MM.1S (cell line): Measurements from ENCODE around the gene SPATA17.

ENCODE experiments used
- DNase-seq: peaks from one replicate; pipeline ENCODE4 v3.0.0-alpha.2; 2015
- H2AFZ ChIP-seq: fragments of 300-600 bp; sonication (generic); 2 replicates; pipeline ENCODE4 v1.6.0; 2016; ENCODE audit warnings: antibody characterized with exemption, low read length
- H3F3A ChIP-seq: fragments of 300-600 bp; sonication (generic); 2 replicates; pipeline ENCODE4 v1.6.1; 2016; ENCODE audit warnings: mild to moderate bottlenecking, antibody characterized with exemption, low read length, moderate library complexity, mixed read lengths; ENCODE audit not compliant: insufficient read depth
- H3K27ac ChIP-seq: fragments of 300-600 bp; sonication (generic); 2 replicates; pipeline ENCODE4 v1.5.1; 2016; ENCODE audit warnings: mild to moderate bottlenecking, low read length
- H3K27me3 ChIP-seq: fragments of 300-600 bp; sonication (generic); replicated peaks from 2 replicates; pipeline ENCODE4 v1.6.0; 2016; ENCODE audit warnings: low read length; ENCODE audit not compliant: insufficient read depth
- H3K36me3 ChIP-seq: fragments of 300-600 bp; sonication (generic); replicated peaks from 2 replicates; pipeline ENCODE4 v1.6.1; 2016; ENCODE audit warnings: mild to moderate bottlenecking, low read length, mixed read lengths; ENCODE audit not compliant: insufficient read depth
- H3K4me1 ChIP-seq: fragments of 300-600 bp; sonication (generic); 2 replicates; pipeline ENCODE4 v1.6.1; 2016; ENCODE audit warnings: low read length, mixed read lengths
- H3K4me2 ChIP-seq: fragments of 300-600 bp; sonication (generic); 2 replicates; pipeline ENCODE4 v1.6.0; 2016; ENCODE audit warnings: low read depth, low read length
- H3K4me3 ChIP-seq: fragments of 300-600 bp; sonication (generic); 2 replicates; pipeline ENCODE4 v1.5.1; 2016; ENCODE audit warnings: low read length, mixed read lengths
- H3K79me2 ChIP-seq: fragments of 300-600 bp; sonication (generic); 2 replicates; pipeline ENCODE4 v1.6.1; 2016; ENCODE audit warnings: mixed run types, low read length, mixed read lengths
- H3K9ac ChIP-seq: fragments of 300-600 bp; sonication (generic); 2 replicates; pipeline ENCODE4 v1.6.1; 2016; ENCODE audit warnings: low read length, mixed read lengths
- H3K9me2 ChIP-seq: fragments of 300-600 bp; sonication (generic); replicated peaks from 2 replicates; pipeline ENCODE4 v1.6.1; 2016; ENCODE audit warnings: mild to moderate bottlenecking, low read length, mixed read lengths; ENCODE audit not compliant: insufficient read depth
- H3K9me3 ChIP-seq: fragments of 300-600 bp; sonication (generic); replicated peaks from 2 replicates; pipeline ENCODE4 v1.6.1; 2016; ENCODE audit warnings: mild to moderate bottlenecking, low read length, mixed read lengths; ENCODE audit not compliant: insufficient read depth
- H4K20me1 ChIP-seq: fragments of 300-600 bp; sonication (generic); 2 replicates; pipeline ENCODE4 v1.6.1; 2016; ENCODE audit warnings: mild to moderate bottlenecking, low read length, moderate library complexity, mixed read lengths; ENCODE audit not compliant: insufficient read depth
- CTCF ChIP-seq: fragments of 300-600 bp; sonication (generic); IDR thresholded peaks from 2 replicates; pipeline ENCODE4 v1.5.1; 2016; ENCODE audit warnings: antibody characterized with exemption, low read length, mixed read lengths
- EZH2 ChIP-seq: fragments of 300-600 bp; sonication (generic); optimal IDR thresholded peaks from 2 replicates; pipeline ENCODE3; 2017; ENCODE audit warnings: low read depth, mild to moderate bottlenecking, antibody characterized with exemption, low read length, mixed read lengths
- EZH2phosphoT487 ChIP-seq: fragments of 300-600 bp; sonication (generic); IDR thresholded peaks from 2 replicates; pipeline ENCODE4 v1.6.1; 2018; ENCODE audit warnings: antibody characterized with exemption, low read length

SPATA17 gene

GRCh38 chr1:217910791-217911320 is 279.7 kb downstream of the SPATA17 start:
- Histone ChIP-seq H3K9me2 (no peaks in the 10 kb centered on the region), H3K9ac (no peak overlapping the region), H3K4me3 (no peak overlapping the region), H3K9me3 (no peaks in the 10 kb centered on the region), H3K79me2 (no peaks in the 10 kb centered on the region), H3K36me3 (no peaks in the 10 kb centered on the region), H4K20me1 (no peaks in the 10 kb centered on the region), H2AFZ (no peak overlapping the region), H3K4me2 (no peak overlapping the region), H3K4me1 (no peaks in the 10 kb centered on the region), H3K27me3 (no peaks in the 10 kb centered on the region), H3F3A (no peaks in the 10 kb centered on the region), H3K27ac (no peak overlapping the region)
- DNase-seq, result no peak
- TF ChIP-seq CTCF, result no peak
- no peak for TF ChIP-seq EZH2phosphoT487
- no peak for TF ChIP-seq EZH2

GRCh38 chr1:217911908-217912307 is 280.8 kb downstream of the SPATA17 start:
- Histone ChIP-seq H3K4me3 (no peak overlapping the region), H3K4me1 (no peaks in the 10 kb centered on the region), H3K27ac (no peak overlapping the region), H3F3A (no peaks in the 10 kb centered on the region), H3K9me3 (no peaks in the 10 kb centered on the region), H3K9ac (no peak overlapping the region), H3K36me3 (no peaks in the 10 kb centered on the region), H3K79me2 (no peaks in the 10 kb centered on the region), H2AFZ (no peak overlapping the region), H3K9me2 (no peaks in the 10 kb centered on the region), H3K27me3 (no peaks in the 10 kb centered on the region), H4K20me1 (no peaks in the 10 kb centered on the region), H3K4me2 (no peak overlapping the region)
- TF ChIP-seq CTCF (peak; percentile 12), EZH2phosphoT487 (no peak)
- DNase-seq, result no peak

GRCh38 chr1:217917281-217917887 is 286.2 kb downstream of the SPATA17 start:
- no peaks in the 10 kb centered on the region for H3F3A ChIP-seq
- DNase-seq, result no peak

More at GRCh38 chr1:217917281-217917887, 286.2 kb downstream of the SPATA17 start:
- Histone ChIP-seq H3K27me3 (no peaks in the 10 kb centered on the region), H4K20me1 (no peaks in the 10 kb centered on the region), H2AFZ (0 out of 2 replicates have a peak overlapping the region, but pooled peaks have one; percentile 11), H3K9me3 (no peaks in the 10 kb centered on the region), H3K79me2 (no peaks in the 10 kb centered on the region), H3K9me2 (no peaks in the 10 kb centered on the region), H3K27ac (no peak overlapping the region), H3K9ac (no peak overlapping the region), H3K36me3 (no peaks in the 10 kb centered on the region), H3K4me2 (no peak overlapping the region), H3K4me1 (no peaks in the 10 kb centered on the region), H3K4me3 (no peak overlapping the region)
- TF ChIP-seq EZH2 (no peak), EZH2phosphoT487 (no peak), CTCF (peak; percentile 21; the same call in 1 of the 2 replicates)
